Stomach (tissue), 4 donors: ENCODE measurements around the gene DIAPH3.

Experiments
- POLR2A ChIP-seq, 4 donors: fragments of 450-650 bp; IDR thresholded peaks; one replicate each; pipeline ENCODE4 v1.6.1; 2016; ENCODE audit warnings: antibody characterized with exemption in 4 of 4, control low read depth in 2 of 4, mild to moderate bottlenecking in 1 of 4, moderate library complexity in 1 of 4
- POLR2AphosphoS5 ChIP-seq, 3 donors: sonication (generic); formaldehyde crosslinking; IDR thresholded peaks; one replicate each; pipeline ENCODE4 v1.6.1; 2016; ENCODE audit warnings: antibody characterized with exemption in 3 of 3

- TF ChIP-seq POLR2A (IDR thresholded peaks at IDR 0.05) (no peak), POLR2AphosphoS5 (IDR thresholded peaks at IDR 0.05) (no peak)
These were observed 8.4 kb upstream of the DIAPH3 start for GRCh38 chr13:60172111-60172510.
